ENCODE measurements around the gene SNX24.
"Not testable (repeated sequence)": the region's sequence is repeated elsewhere in the genome, so short reads cannot be mapped to it uniquely, and the experiment has no call there.

Gene SNX24

GRCh38 chr5:122971333-122971732 is 125.9 kb downstream of the SNX24 start:
- no peak for DNase-seq

- DNase-seq: no peak
Measured at GRCh38 chr5:122972877-122973276, 127.5 kb downstream of the SNX24 start.

DNA sequence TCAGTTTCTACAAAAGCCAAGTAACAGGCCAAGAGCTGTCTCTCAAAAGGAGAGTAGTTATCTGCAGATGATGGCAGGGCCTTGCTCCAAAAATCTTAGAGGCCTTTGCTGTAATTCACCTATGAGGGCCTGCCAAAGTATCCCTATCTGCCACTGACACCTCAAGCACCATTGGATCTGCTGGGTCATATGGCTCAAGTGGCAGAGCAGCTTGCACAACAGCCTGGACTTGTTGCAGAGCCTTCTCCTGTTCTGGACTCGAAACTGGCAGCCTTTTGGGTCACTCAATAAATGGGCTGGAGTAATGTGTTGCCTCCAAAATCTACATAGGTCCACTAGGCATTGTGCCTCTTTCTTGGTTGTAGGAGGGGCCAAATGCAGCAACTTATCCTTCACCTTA is 128.3 kb downstream of the SNX24 start:
- not testable (repeated sequence) for DNase-seq

DNA sequence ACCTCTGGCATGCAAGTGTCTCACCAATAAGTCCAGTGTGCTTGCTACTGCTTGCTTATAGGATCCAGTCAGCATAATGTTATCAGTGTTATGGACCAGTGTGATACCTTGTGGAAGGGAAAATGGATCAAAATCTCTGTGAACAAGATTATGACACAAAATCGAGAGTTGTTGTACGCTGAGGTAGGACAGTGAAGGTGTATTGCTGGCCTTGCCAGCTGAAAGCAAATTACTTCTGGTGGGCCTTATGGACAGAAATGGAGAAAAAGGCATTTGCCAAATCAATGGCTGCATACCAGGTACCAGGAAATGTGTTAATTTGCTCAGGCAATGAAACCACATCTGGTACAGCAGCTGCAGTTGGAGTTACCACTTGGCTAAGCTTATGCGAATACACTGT is 128.8 kb downstream of the SNX24 start:
- DNase-seq: not testable (repeated sequence)

- DNase-seq: no peak
Measured at GRCh38 chr5:122977319-122977718, 131.9 kb downstream of the SNX24 start.

- DNase-seq: no peak
Measured at GRCh38 chr5:122978068-122978467, 132.7 kb downstream of the SNX24 start.

DNA sequence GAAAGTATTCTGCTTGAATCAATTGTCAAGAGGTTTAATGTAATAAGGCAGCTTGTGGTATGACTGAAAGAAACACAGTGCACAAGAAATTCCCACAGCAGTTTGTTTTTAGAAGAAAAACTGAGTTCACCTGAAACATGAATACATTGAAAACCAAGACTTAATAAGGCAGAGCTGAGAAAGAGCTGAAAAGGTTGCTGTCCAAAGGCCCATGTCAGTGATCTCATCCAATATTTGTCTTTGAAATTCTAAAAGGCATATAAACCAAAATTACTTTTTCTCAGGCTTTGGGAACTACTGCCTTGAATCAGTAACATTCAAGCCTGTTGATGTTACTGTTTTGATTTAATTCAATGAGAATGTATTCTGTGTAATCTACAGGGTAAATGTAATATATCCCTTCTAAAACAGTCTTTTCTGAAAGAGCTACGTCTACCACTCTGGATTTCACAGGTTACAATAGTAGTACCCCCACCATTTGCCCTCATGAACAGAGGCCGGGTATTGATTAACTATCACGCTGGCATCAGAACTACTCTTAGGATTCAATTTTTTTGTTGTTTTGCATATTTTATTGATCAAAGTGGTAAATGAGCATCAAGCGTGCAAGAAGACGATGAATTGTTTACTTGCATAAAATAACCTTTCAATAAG is 133.4 kb downstream of the SNX24 start:
- DNase-seq: no peak

DNA sequence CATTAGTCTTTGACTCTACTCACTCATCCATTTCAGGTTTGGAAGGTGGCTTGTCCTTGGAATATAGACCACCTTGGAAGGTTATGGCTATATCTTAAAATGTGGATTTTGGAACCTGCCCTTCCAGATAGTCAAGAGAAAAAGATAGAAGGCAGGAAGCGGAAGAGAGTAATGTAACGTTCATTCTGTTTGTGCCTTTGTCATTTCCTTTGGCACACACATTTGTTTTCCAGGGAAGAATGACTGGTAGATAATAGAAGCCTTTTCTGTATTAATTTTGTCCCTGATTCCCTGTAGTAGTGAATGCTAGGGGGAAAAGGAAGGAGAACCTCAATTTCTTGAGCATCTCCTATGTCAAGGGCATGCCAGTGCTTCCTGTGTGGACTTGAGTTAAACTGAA is 136.4 kb downstream of the SNX24 start:
- no peak for DNase-seq

GRCh38 chr5:122982376-122982775 is 137.0 kb downstream of the SNX24 start:
- DNase-seq: no peak

- no peak for DNase-seq
Measured at GRCh38 chr5:122984425-122984824, 139.0 kb downstream of the SNX24 start.

DNA sequence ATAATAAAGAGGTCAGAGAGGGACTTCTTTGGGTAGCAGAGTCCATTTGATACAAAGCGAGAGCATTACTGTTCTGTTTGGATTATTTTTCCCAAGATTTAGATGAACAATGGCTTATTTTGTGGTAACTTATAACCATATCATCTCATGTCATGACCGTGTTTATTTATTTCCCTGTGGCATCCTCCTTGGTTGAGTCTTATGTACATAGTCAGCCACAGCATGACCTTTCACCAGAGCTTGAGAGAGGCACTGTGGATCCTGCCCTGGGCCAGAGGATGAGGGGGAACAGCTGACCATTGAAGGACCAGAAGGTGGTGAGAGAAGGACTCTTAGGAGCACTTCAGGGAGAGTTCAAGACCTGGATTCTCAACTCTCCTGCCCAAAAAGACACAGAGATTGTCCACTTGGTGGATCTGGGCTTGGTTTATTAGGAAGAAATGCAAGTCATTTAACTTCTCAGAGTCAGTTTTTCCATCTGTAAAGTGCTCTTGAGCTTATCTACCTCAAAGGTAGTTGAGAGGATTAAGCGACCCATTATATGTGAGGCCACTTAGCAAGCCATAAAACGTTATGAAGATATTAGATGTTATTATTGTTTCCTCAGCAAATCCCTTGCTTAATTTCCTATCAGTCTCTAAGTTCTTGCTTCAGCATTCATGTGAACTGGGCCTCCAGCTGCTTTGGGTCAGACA is 139.7 kb downstream of the SNX24 start:
- no peak for DNase-seq

DNA sequence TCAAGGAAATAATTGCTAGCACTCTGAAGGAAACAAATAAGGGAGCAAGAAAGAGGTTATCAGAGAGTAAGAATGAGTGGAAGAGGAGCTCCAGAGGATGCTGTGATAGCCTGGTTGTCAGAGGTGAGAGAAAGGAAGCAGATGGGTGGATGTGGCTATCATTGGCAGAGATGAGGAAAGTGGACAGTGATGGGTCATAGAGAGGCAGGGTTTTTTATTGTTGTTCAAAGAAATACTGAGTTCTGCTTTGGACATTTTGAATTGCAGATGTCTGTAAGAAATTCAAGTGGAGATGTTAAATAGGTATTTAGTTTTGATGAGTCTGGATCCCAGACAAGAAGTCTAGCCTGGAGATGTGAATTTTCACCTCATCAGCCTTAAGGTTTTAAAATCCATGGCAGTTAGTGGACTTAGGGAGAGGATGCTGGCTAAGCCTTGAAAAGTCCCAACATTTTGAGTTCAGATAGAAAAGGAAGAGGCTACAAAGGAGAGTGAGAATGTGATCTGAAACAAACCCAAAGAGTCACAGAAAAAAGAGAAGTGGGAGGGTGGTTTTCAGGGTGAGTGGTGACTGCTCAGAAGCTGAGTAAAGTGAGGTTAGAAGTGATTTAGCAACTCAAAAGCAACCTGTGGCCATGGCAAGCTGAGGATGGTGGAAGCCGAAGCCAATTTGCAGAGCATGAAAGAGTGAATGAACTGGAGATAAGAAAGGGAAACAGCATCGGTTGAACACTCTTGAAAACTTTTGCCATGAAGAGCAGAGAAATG is 140.7 kb downstream of the SNX24 start:
- no peak for DNase-seq

DNA sequence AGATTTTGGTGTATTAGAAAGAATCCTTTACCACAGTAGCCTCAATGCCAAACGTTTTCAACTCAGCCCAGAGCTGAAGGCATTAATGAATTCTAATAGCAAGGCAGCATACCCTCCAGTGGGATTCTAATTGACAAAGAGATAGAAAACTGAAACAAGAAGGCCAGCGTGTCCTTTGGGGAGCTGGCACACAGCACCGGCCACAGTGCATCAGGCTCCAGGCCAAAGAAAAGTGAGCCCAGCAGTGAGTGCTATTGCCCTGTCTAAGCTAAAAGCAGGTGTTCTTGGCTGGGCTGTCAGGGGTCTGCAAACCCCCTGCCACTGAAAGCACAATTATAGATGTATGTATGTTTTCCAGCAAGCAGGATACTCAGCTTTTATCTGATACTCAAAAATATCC is 150.7 kb downstream of the SNX24 start:
- DNase-seq: no peak

DNA sequence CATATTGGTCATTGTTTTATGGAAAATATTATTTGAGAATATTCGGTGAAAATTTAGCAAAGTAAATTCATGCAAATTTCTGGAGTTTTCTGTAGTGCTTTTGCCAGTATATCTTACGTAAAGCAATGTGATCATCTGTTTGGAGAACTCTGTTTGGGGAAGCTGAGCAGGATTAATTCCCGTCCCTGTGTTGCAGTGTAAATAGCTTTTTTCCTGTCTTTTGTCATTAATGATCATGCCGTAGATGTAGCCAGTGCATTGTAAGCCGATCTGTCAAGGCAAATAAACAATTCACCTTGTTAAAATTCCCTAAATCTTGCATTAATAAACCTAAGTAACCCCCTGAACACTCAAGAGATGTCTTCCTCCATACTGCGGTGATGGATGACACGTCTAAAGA is 151.9 kb downstream of the SNX24 start:
- no peak for DNase-seq

DNA sequence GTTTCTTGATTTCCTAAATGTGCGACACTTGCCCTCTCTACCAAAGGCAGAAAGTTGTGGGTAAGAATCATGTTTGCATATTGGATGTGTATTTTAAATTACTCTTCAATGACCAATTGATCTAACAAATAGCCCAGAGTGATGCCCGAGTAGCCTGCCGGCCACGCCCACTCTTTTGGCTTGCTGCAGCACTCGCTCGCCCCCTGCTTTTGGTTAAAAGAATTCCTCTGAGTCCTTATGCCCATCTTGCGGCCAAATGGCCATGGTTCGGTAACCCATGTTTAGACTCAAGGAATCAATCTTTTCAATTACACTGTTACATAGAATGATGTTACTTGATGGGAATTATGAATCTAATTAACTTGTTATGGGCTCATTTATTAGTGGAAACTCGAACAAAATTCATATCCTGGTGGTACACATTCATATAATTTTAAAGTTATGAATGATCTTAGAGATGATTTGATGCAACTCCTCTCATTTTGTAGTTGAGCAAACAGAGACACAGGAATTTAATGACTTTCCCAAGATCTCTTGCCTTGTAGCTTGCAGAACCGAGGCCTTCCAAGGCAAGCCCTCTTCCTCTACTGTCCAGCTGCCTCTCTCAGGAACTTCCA is 154.6 kb downstream of the SNX24 start:
- peak; percentile 3 for DNase-seq

DNA sequence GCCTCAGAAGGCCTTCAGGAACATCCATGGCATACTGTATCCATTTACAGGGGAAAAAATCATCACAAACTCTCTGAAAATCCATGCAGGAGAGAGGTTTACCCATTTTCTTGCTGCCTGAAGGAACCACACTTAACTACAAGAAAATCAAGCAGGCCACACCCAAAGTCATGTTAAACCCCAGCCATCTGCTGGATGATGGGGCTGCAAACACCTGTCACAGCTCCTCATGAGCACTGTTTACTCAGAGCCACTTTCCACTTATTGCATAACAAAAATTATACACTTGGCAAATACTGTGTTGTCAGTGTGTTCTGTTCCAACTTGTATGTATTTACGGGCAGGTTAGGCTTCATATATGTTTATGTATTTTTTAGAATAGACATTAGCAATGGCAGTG is 155.3 kb downstream of the SNX24 start:
- DNase-seq: no peak

DNA sequence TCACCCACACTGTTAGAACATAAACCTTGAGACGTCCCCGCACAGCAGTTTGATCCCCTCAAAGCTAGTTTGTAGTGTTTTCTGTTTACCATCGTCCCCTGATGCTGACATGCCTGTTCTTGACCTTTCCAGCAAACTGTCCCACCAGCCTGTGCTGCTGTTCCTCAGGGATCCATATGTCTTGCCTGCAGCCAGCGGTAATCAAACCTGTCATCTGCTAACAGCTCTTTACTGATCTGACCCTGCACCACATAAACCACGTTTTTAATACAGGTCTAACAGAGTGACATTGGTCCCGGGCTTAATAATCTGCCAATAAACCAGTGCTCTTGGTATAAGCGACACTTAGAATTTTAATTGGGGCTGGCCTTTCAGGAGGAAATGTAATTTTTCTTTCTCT is 156.4 kb downstream of the SNX24 start:
- no peak for DNase-seq

DNA sequence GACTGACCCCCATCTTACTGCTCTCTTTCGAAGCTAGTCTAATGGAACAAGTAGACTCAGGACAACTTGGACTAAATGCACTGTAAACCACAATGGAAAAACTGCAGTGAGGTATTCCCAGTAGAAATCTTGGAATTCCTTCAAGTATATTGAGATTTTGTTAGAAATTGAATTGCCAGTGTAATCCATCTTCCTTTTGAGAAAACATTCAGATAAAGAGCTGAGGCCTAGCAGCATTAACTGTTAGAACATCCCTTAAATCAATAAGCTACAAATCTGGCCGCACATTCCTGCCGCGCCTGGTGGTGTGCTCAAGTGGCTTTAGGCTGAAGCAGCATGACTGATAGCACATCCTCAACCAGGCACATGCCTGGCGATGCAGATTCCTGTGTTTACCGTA is 161.8 kb downstream of the SNX24 start:
- no peak for DNase-seq

DNA sequence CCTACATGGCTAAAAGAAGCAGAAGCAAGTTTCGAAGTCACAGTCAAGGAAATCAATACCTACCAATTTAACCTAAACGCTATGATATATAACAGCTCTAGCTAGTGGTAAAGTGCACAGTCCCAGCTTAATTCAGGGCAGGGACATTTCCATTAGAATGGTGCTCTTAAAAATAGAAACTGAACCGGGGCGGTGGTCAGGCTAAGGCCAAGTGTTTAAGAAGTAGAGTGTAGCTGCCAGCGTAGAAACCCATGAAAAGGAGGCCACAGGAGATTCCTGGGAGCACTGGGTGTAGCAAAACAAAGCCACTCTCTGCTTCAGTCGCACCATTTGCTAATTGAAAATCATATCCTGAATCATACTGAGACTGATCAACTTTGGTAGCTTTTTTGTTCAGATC is 162.3 kb downstream of the SNX24 start:
- no peak for DNase-seq

- DNase-seq: no peak
Measured at GRCh38 chr5:123012321-123012720, 166.9 kb downstream of the SNX24 start.

DNA sequence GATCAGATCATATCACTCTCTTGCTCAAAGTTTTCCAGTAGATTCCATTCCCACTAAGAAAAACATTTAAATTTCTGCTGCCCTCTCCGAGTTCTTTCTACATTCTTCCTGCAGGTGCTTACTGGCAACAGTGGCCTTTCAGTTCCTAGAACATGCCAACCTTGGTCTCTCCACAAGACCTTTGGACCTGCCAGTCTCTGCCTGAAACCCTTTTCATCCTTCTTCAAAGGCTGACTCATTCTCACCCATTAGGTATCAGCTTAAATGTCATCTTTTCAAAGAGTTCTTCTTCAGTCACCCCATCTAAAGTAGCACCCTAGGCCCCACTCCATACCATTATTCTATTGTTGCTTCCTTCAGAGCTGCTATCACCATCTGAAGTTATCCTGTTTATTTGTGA is 169.3 kb downstream of the SNX24 start:
- no peak for DNase-seq

DNA sequence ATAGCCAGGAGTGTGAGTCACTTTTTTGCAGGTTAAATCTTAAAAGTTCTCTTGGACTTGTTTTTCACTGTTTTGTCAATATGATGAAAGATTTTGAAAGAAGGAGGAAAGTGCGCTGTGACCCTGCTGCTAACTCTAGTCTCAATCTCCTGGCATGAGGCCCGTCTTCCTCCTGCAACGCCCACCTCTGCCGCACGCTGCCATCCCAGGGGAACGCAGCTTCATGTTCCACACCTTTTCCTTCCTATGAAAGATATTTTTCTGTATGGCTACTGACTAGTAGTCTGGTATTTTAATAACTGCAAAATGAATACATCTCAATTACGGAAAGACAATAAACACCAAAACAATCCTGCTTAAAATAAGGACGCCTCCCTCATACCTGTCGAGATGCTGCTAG is 182.8 kb downstream of the SNX24 start:
- DNase-seq: no peak

DNA sequence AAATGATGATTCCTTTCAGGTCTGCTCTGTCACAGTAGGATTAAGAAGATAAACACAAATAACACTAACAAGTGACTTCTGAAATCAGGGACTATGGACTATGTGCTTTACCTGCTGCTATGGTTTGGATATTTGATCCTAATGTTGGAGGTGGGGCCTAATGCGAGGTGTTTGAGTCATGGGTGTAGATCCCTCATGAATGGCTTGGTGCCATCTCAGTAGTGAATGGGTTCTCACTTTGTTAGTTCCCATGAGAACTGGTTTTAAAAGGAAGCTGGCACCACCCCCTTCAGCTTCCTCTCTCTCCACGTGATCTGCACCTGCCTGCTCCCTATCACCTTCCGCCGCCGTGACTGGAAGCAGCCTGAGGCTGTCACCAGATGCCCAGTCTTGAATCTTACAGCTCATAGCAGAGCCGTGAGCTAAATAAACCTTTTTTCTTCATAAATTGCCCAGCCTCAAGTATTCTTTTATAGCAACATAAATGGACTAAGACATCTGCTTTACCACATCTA is 187.8 kb downstream of the SNX24 start:
- DNase-seq: no peak
